ENCODE measurements around the gene MARK1.

The MARK1 gene

DNA sequence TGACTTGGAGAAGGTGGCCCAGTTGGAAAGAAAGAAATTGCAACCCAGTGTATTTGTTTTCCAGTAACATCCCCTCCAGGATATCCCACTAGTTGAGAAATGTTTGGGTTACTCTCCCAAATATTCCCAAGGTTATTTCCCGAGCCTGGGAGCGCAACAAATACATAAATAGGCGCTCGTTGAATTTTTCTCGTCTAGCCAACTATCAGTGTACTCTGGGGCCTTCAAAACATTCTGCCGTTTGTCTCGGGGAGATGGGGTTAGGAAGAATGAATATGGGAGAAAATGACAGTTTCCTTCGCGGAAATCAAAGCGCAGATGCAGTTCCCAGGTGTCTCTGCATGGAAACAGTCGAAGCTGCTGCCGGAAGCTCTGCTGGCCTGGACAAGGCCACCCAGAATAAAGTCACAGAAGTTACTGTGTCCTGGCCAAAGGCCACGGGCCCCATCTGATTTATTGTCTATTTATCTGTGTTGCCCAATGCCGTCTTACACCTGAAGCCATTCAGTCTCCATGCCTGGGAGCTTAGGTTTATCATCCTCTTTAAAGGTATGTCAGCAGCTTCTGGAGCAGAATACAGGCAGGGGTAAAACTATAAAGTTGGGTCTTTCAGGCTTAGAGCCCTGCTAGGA, 163.2 kb downstream of the MARK1 start:
- DNase-seq (ENCODE audit: low spot score) = no peak

DNA sequence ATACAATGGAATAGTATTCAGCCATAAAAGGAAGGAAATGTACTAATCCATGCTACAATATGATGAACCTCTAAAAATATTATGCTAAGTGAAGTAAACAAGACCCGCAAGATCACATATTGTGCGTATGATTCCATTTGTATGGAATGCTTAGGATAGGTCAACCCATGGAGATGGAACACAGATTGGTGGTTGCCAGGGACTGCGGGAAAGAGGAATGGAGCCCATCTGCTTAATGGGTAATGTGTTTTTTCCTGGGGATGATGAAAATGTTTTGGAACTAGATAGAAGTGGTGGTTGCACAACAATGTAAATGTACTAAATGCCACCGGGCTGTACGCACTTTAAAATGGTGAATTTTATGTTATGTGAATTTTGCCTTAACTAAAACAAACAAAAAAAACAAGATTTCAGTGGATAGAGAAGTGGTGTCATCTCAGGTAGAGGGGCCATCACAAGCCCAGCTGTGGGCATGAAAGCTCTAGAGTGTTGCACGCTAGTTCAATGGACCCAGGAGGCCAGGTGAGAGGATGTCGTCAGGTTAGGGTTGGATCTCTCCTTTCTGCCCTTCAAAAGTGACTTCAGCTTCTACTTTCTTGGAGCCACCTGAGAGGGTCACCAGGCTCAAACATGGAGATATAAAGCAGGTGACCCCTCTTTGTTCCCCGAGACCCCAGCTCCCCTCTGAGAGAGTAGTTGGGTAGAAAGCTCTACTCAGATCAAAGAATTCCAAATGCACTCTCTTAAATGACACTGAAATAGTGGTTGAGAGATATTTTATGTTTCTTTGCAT, 164.7 kb downstream of the MARK1 start:
- DNase-seq (ENCODE audit: low spot score) = no peak

DNA sequence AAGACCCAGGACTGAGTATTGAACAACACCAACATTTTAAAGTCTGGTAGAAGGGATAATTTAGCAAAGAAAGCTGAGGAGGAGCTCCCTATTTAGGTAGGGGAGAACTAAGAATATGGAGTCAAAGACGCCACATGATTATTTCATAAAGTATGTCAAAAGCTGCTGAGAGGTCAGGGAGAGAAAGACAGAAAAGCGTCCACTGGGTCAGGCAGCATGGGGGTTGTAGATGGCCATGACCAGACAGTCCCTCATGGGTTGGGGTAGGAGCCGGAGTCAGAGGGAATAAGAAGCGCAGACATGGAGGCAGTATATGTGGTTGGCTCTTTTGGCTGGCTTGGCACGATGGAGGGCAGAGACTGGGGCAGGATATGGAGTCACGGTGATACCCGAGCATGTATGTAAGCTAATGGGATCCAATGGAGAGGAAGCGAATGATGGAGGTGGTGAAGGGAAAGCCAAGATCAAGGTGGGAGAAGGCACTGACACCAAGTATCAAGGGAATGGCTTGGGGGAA, 167.0 kb downstream of the MARK1 start:
- no peak for DNase-seq (ENCODE audit: low spot score)

DNA sequence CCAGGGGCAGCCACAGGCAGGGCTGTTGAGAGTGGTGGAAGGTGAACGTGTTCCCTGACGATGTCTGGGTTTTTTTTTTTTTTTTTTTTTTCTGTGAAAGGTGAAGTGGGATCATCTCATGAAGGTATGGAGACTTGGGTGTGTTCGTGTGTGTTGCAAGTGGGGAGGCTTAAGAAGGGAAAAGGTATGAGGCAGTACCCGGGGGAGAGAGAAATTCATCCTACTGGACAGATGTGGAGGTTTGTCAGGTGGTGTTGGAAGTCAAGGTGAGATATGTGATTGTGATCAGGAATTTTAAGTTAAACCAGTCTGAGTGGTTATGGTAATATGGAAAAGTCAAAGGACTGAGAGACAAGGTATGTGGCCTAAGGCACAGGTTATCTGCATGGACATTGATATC, 167.5 kb downstream of the MARK1 start:
- DNase-seq (ENCODE audit: low spot score) = no peak

DNA sequence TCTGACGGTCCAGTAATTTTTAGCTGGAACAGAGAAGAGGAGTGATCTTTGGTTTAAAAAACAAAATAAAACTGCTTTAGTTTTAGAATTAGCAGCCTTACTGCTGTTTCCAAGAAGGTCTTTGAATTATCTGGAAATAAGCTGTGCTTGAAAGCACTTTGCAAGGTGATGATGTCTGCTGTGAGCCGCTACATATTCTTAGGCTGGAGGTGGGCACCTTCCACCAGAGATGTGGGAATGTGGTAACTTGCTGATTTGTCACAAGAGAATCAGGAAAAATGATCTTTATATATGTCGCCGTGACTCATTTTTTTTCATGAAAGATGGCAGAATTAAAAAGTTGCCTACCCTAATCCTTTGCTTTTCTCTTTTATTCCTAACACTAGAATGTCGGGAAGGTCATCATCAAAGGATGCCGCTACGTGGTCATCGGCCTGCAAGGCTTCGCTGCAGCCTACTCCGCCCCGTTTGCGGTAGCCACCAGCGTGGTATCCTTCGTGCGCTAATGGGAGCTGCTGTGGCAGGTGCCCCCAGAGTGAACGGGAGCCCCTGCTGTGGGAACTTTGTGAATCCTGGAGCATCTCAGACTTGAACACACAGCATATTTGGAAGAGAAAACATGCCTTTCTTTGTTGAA, 168.4 kb downstream of the MARK1 start:
- no peak for DNase-seq (ENCODE audit: low spot score)

DNA sequence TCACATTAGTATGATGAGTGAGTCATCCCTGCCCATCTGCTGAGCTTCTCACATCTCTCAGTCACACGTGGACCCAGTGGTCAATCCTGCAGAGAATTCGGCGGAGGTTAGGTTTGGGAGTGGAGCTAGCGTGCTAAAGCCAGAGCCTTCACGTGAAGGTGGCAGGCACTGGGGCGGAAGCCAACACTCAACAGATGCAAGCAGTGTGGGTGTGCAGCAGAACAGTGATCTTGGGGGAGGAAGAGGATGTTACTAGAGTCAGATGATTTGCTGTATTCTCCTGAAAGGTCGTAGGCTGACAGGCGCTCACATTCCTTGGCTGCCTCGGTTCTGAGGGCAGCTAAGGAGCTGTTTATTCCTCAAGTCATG, 168.9 kb downstream of the MARK1 start:
- DNase-seq (ENCODE audit: low spot score) = no peak

DNA sequence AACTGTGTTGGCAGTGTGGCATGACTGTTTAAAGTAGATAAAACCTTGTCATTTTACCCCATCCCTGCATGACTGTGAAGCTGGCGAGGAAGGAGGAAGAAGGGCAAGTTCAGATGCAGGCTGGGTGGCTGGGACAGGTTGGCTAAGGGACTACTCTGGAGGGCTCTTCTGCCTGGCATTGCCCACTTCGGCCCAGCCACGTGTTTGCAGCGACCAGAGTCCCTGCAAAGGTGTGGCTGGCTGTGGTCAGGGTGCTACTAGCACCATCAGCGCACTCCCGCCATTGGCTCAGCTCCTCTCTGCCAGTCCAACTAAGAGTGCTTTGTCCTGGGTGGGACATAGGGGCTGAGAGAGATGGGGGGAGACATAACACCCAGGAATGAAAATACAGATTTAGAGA, 169.4 kb downstream of the MARK1 start:
- DNase-seq (ENCODE audit: low spot score) = no peak

DNA sequence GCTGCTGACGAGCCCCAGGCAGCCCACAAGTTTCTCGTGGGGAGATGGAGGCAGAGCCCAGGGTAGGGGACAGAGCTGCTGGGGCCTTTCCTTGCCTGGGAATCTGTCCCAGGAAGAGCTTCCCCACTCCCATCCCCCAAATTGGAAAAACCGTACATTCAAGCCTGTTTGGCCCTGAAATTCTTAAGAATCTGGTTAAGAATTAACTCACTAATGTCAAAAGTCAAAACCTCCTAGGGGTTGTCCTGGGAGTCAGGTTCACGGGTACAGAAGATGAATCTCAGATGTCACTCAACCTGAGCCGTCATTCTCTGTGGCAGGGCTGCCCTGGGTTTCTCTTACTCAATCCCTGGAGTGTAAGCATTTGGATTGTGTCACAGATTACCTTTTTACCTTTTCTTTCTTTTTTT, 170.7 kb downstream of the MARK1 start:
- DNase-seq (ENCODE audit: low spot score) = no peak

DNA sequence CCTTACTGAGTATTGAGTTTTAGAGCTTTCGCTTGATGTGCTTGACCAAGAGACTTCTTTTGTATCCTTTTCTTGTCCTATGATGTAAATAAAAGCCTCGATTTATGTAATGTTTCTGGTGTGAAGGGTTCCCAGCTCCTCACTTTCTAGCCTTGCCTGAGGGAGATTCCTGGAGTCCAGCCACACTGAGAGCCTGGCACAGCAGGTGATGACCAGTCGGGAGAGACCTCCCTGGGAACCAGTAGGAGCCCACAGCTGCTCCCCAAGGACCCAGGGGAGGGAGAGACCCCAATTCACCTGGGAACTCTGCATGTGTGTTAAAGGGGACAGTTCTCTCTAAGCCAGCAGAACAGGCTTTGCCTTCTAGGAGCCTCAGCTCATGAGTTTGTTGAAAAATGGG, 171.1 kb downstream of the MARK1 start:
- no peak for DNase-seq (ENCODE audit: low spot score)

DNA sequence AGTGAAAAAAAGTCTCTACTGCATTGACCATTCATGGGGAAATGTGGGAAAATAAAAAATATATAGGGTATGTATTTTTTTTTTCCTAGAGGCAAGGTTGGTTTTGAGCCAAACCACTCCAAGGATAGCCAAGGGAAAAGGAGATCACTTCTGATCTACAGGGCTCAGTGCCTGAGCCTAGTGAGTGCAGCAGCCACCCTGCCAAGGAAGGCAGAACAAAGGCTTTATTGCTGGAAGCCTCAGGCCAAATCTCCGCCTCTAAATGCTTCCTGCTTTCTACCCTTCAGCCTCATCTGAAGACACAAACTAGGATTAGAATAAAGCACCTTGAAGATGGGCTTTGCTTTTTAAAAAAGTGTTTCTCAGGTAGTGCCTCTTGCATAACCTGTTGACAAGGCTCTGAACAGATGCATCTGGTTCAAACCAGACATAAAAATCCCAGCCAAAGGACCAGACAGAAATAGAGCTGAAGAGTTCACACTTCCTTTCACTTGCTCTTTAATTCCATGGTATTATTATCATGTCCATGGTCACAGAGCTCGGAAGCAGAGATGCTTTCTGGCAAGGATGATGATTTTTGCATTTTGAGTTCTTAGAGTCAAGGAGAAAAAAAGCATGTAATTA, 172.7 kb downstream of the MARK1 start:
- DNase-seq (ENCODE audit: low spot score) = no peak

DNA sequence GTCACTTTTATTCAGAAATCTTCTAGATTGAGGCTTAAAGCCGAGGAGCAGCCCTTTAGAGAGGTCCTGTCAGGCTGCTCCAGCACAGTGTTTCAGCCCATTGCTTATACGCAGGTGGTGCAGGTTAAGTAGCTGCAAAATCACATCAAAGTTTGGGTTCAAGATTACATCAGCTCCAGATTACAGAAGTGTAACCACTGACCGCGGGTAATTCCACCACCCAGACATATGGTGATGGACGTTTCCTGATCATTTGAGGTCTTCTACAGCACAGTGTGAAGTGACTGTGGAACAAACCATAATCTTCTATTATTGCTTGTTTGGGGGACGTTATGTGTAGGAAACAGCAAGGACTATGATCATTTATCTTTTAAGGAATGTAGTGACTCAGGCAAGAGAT, 174.0 kb downstream of the MARK1 start:
- DNase-seq (ENCODE audit: low spot score) = no peak

DNA sequence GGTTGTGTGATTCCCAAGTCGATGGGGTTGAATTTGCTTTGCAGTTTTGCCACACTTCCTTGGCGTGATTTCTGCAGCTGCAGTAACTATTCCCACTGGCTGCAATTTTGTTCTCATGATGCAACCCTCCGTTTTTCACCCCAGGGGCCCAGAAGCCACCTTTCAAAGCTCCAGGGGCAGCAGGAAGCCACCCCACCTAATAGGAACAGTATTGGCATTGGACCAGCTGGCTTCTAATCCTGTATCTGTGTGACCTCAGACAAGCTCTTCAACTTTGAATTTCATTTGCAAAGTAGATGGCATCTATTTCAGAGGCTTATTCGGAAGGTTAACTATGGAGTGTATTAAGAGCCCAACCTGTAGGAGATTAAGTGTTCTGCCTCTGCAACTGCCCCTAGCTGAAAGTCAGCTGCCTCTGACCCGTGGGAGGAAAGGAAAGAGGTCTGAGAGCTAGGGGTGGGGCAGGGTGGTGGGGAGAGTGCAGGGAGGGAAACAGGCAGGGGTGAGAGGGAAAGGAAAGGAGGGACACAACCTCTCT, 174.9 kb downstream of the MARK1 start:
- DNase-seq (ENCODE audit: low spot score) = no peak

DNA sequence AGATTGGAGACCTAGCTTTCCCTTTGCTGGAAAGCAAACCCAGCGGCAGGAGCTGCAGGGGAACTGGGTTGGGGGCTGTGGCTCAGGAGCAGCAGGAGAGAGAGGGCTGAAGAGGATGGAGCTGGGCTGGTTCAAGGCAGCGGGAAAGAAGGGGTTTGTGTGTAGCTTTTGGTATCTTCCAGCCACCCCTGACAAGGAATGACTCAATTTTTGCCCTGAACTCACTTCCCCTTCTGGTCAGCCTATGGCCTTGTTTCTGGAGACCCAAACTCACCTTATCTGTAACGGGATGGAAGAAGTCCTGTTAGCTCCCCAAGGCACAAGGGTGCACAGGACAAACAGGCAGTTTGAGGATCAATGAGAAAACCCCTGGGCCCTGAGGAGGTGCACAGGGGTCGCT, 175.4 kb downstream of the MARK1 start:
- DNase-seq (ENCODE audit: low spot score) = no peak

DNA sequence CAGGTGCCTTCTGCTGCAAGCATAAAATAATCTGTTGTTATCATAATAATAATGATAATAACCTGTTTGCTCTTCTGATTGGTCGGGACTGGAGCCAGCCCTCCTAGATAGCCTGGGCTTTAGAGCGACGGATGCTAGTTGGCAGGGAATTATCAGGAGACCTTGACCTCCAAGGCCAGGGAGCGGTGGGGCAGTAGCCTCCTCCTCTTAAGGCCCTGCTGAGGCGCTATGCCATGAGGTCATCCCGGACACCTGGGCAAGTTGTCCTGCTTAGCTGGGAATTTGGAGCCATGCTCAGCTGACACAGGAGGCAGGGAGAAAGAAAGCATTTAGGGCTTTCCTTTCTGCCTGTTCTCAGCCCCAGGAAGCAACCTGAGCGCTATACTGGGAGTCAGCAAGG, 177.8 kb downstream of the MARK1 start:
- DNase-seq (ENCODE audit: low spot score) = no peak

DNA sequence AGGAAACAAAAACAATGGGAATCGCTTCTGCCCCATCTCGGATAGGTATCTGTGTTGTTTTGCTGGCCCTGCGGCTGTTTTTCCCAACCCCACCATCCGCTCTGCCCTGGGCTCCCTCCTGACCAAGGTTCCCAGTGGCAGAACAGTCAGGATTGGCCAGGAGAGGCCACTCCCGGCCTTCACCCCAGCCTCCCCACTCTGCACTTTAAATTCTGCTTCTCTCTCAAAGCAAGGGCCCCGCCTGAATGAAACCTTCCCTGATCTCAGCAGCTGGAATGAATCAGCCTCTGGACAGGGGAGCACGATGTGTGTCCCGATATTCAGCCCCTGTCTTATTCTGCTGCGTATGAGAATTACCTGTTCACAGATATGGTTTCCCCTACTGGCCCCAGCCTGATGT, 178.5 kb downstream of the MARK1 start:
- DNase-seq (ENCODE audit: low spot score) = no peak

DNA sequence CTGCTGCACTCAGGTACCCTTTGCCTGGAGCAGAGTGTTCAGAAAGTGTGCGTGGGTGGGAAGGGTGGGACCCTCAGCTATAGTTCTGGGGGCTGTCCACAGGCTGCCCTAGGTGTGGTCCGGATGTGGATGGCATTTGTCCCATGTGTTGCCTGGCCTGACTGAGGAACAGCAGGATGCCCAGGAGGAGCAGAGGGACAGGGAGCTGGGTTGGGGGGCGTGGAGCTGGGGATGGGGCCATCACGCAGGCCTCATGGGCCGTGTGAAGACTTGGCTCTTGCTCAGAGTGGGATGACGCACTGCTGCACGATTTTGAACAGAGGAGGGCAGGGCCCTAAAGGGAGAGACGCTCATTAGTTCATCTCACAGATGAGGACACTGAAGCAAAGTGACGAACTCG, 179.2 kb downstream of the MARK1 start:
- no peak for DNase-seq (ENCODE audit: low spot score)

DNA sequence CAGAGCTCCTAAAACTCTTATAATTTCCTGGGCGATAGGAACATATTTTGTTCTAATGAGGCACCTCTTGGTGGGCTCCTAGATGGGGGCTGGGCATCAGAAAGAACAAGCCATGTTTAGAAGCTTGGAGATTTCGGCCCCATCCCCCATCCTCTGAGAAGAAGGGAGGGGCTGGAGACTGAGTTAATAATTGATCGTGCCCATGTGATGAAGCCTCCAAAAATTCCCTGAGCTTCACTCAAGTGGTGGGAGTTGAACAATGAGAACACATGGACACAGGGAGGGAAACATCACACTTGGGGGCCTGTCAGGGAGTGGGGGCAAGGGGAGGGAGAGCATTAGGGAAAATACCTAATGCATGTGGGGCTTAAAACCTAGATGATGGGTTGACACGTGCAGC, 180.3 kb downstream of the MARK1 start:
- DNase-seq (ENCODE audit: low spot score) = no peak

DNA sequence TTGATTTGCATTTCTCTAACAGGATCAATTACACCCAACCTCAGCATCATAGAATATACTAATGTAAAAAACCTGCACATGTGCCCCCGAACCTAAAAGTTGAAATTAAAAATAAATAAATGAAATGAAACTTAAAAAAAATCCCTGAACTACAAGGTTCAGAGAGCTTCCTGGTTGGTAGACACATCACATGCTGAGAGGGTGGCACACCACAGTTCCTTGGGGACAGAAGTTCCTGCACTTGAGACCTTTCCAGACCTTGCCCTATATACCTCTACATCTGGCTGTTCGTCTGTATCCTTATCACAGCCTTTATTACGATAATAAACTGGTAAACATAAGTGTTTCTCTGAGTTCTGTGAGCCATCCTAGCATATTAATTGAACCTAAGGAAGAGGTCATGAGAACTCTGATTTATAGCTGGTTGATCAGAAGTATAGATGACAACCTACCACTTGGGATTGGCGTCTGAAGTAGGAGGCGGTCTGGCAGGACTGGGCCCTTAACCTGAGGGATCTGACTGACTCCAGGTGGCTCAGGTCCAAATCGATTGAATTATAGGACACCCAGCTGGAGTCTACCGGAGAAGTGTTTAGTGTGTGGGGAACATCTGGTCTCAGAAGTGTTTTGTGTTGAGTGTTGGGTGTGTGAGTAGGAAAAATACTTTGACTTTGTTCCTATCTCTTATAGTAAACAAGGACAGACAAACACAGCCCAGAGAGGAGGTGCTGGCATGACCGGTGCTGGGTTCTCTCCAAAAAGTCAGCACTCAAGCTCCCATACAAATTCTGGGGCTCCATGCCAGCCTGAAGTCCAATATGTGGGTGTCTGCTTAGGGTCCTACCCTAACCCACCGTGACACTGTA, 181.2 kb downstream of the MARK1 start:
- no peak for DNase-seq (ENCODE audit: low spot score)

DNA sequence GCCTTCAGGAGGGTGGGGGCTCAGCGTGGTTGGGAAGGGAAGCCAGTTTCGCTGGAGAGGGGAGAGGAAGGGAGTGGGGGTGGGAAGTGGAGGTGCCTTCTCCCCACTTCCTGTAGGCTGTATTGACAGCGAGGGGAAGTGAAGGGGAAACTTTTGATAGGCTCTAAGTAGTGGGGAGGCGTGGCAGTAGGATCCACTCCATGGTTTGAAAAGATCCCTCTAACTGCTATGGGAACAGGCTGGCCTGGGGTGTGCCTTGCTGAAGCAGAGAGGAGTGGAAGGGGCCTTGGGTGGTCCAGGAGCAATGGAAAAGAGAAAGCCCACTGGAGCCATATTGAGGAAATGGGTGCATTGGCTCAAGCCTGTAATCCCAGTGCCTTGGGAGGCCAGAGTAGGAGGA, 182.4 kb downstream of the MARK1 start:
- no peak for DNase-seq (ENCODE audit: low spot score)

DNA sequence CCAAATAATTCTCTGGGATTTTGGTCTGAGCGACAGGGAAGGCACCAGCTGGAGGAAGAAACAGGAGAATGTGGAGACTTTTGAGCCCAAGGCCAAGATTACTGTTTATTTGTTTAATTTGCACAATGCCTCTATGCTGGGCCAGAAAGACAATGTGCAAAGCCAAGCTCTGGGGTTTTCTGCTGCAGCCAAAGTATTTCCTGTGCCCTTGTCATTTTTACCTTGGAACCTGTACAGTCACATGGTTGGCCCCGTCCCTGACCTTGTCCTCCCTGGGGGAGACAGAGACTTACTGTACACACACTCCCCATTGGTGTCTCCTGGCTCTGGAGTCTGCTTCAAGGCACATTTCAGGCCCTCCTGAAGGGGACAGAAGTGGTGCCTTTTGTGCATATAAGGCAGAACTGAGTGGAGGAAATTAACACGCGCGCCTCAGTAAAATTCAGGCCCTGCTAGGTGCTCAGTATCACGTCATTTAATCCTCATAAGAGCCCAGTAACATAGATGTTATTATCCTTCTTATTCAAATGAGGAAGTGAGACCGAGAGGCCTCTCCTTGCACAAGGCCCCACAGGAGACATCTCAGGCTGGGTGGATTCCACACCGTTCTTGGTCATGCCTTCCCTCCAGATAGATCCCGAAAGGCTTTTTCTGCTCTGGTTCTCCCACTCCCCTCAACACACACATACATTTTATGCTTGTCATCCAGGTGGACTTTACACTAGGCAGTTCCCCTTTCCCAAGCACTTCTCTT, 183.3 kb downstream of the MARK1 start:
- DNase-seq (ENCODE audit: low spot score) = no peak
